ENCODE data around the gene RPL3. TPM values are rescaled to one million over a fixed set of nuclear protein-coding genes. Genes with fewer than 3 reads are reported as not detected.

RPL3 gene
- total and polyA plus RNA-seq, 2 of the 4 experiments (the other 2 are of a cell fraction) = 2,871 to 3,312 TPM

GRCh38 chr22:39282645-39283321, 36.6 kb downstream of the RPL3 start:
- H2AFZ ChIP-seq (replicated peaks; ENCODE audit: low read length, poor library complexity) = peak overlapping the region; percentile 87
- POLR2A ChIA-PET (ENCODE audit: unreplicated experiment) = interaction anchor here (0.5 to 0.7 kb wide), 3 partner anchors 7 to 119 kb away, joined by 6 to 16 read pairs (median 7); no protein-coding TSS in a partner anchor
- dilution Hi-C loops (cut with HindIII; ENCODE audit: low sequenced_read_pairs, unreplicated experiment) = no loop called here

More at GRCh38 chr22:39282645-39283321, 36.6 kb downstream of the RPL3 start:
- H3K27ac ChIP-seq (ENCODE audit: insufficient read depth, low read length) = peak overlapping the region; percentile 40
- no peaks in the 10 kb centered on the region for H3K27me3 ChIP-seq (ENCODE audit: control insufficient read depth, insufficient read depth, low read length)
- H3K14ac ChIP-seq (replicated peaks; ENCODE audit: low read depth, low read length) = peak overlapping the region; percentile 73
- H3K4ac ChIP-seq (ENCODE audit: low read depth, low read length) = peak overlapping the region; percentile 81
- WGBS, 2 experiments (ENCODE audit: extremely low coverage in 2 of 2, insufficient read length in 1 of 2) = 100% methylated on average over 6 of the region's 9 CpGs; no CpG with 5 or more reads in 1 of the 2 experiments
- H3K9ac ChIP-seq (ENCODE audit: low read depth, low read length) = peak overlapping the region; percentile 8; the same call in 1 of the 2 replicates
- in situ Hi-C loops (cut with MboI; ENCODE audit: low sequenced_read_pairs) = no loop called here
- BruUV-seq (replicated peaks) = no TSS peak
- peaks cover 1% of the 10 kb centered on the region; the same call in 1 of the 2 replicates for H4K20me1 ChIP-seq (ENCODE audit: insufficient read depth, low read length)
- TF ChIP-seq POLR2A (IDR thresholded peaks at IDR 0.05; ENCODE audit: low read depth, low read length) = no peak
- TF ChIP-seq MAZ (IDR thresholded peaks at IDR 0.05; ENCODE audit: borderline replicate concordance, low read depth, low read length) = no peak
- no peak for TF ChIP-seq FOS (IDR thresholded peaks at IDR 0.05; ENCODE audit: low read depth, low read length)
- peak; percentile 35 for TF ChIP-seq RAD21 (IDR thresholded peaks at IDR 0.05; ENCODE audit: low read length)
- TF ChIP-seq CTCF (conservative IDR thresholded peaks at IDR 0.05; ENCODE audit: low read depth, low read length) = peak; percentile 29
- no peak overlapping the region for H3K4me2 ChIP-seq (ENCODE audit: low read depth, low read length)
- H3K56ac ChIP-seq (ENCODE audit: extremely low read depth, insufficient read depth, low read length) = 0 out of 2 replicates have a peak overlapping the region, but pooled peaks have one; percentile 9
- H3K23ac ChIP-seq (ENCODE audit: low read depth, low read length) = peak overlapping the region; percentile 19; the same call in 1 of the 2 replicates
- intact Hi-C loops (cut with micrococcal nuclease) = no loop called here
- peak overlapping the region; percentile 85 for H2AK5ac ChIP-seq (ENCODE audit: low read depth, low read length)
- H2BK20ac ChIP-seq (ENCODE audit: low read depth, low read length) = peak overlapping the region; percentile 81
- peak; percentile 36 for ATAC-seq (ENCODE audit: low read depth)
- H4K91ac ChIP-seq (ENCODE audit: insufficient read depth, low read depth, low read length) = peak overlapping the region; percentile 72
- DNase-seq = no peak
- H3K36me3 ChIP-seq (ENCODE audit: control insufficient read depth, insufficient read depth, low read length) = no peaks in the 10 kb centered on the region
- peak overlapping the region; percentile 78 for H2BK120ac ChIP-seq (ENCODE audit: low read depth, low read length)
- peaks cover 0 to 9% of the 10 kb centered on the region in 2 experiments; a peak in 1 of 4 replicates for H3K79me1 ChIP-seq (ENCODE audit: low read depth in 1 of 2, low read length in 2 of 2)
- H4K5ac ChIP-seq (ENCODE audit: low read depth, low read length) = peak overlapping the region; percentile 28
- H2BK5ac ChIP-seq (ENCODE audit: low read depth, low read length, poor library complexity, severe bottlenecking) = peak overlapping the region; percentile 52
- H4K8ac ChIP-seq (ENCODE audit: low read depth in 2 of 2, low read length in 2 of 2) = peak overlapping the region; percentile 89 to 91
- peaks cover 8% of the 10 kb centered on the region for H3K9me3 ChIP-seq (ENCODE audit: control insufficient read depth, insufficient read depth, low read length)
- peaks cover 23% of the 10 kb centered on the region for H3K4me1 ChIP-seq (ENCODE audit: control insufficient read depth, insufficient read depth, low read length)
- H2AK9ac ChIP-seq (replicated peaks; ENCODE audit: low read depth, low read length, poor library complexity) = peak overlapping the region; percentile 81
- peaks cover 19% of the 10 kb centered on the region for H3K9me1 ChIP-seq (ENCODE audit: insufficient read depth, low read length)
- peak overlapping the region; percentile 40; the same call in 1 of the 2 replicates for H3K18ac ChIP-seq (ENCODE audit: low read depth, low read length)
- CTCF ChIA-PET = interaction anchor here (0.6 to 0.8 kb wide), 2 partner anchors 39 to 78 kb away, joined by 3 read pairs; no protein-coding TSS in a partner anchor
- peak overlapping the region; percentile 67; the same call in 2 of the 3 replicates for H2BK15ac ChIP-seq (ENCODE audit: low read depth, low read length)
- no peak overlapping the region for H3K4me3 ChIP-seq (ENCODE audit: insufficient read depth, low read depth, low read length)

Measured in IMR-90 (cell line).